Measurements from ENCODE around the gene GATD1. TPM values are rescaled to one million over a fixed set of nuclear protein-coding genes. Genes with fewer than 3 reads are reported as not detected.

GATD1 gene
- total RNA-seq, 2 experiments from 2014 or later: 109 to 117 TPM

DNA sequence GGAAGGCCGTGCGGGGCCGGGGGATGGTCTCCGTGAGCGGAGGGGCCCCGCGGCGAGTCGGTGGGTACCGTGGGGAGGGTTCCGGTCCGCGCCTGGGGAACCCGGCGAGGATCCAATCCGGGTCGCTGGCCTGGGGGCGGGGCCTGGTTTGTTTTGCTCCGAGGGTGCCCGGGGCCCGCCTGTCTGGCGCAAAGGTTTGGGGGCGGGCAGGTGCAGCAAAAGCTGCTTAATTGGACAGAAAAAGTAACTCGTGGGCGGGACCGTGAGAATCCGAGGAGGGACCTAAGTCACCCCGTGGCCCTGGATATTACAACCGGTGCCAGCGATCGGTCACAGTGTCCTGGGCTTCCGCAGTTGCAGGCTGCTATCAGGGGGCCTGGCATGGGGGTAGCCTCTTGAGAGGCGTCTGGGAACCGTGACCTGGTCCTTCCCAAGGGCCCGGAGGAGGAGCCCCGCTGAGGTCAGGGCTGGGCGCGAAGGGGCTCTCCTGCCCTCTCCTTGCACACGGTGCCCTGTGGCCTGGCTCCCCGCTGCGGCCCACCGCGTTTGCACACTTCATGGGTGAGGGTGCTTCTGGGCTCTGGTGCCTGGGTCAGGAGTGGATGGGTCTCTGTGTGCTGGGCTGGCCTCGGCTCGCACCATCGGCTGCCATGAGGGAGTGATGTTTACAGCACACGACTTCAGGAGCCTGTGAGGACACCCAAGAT, 42.8 kb upstream of the GATD1 start:
- Histone ChIP-seq H3K36me3 (ENCODE audit: insufficient read depth, low read length) (peaks cover 14% of the 10 kb centered on the region; the same call in 1 of the 2 replicates), H3K9me3 (ENCODE audit: low read length) (no peaks in the 10 kb centered on the region), H3K4me2 (ENCODE audit: low read length) (peak overlapping the region; percentile 97), H3K79me2 (ENCODE audit: insufficient read depth, low read depth, low read length) (no peaks in the 10 kb centered on the region), H3K4me3 (ENCODE audit: low read depth, low read length, poor library complexity, severe bottlenecking) (peak overlapping the region; percentile 76), H3K9me2 (ENCODE audit: insufficient read depth, low read length) (no peaks in the 10 kb centered on the region), H3K4me1 (ENCODE audit: insufficient read depth, low read length, poor library complexity, severe bottlenecking) (peaks cover 17% of the 10 kb centered on the region), H2AFZ (ENCODE audit: low read length) (0 out of 2 replicates have a peak overlapping the region, but pooled peaks have one; percentile 14), H3K27ac (ENCODE audit: low read depth, low read length, poor library complexity, severe bottlenecking) (peak overlapping the region; percentile 34), H4K20me1 (ENCODE audit: insufficient read depth, low read length) (no peaks in the 10 kb centered on the region)
- TF ChIP-seq, protein P1, sequence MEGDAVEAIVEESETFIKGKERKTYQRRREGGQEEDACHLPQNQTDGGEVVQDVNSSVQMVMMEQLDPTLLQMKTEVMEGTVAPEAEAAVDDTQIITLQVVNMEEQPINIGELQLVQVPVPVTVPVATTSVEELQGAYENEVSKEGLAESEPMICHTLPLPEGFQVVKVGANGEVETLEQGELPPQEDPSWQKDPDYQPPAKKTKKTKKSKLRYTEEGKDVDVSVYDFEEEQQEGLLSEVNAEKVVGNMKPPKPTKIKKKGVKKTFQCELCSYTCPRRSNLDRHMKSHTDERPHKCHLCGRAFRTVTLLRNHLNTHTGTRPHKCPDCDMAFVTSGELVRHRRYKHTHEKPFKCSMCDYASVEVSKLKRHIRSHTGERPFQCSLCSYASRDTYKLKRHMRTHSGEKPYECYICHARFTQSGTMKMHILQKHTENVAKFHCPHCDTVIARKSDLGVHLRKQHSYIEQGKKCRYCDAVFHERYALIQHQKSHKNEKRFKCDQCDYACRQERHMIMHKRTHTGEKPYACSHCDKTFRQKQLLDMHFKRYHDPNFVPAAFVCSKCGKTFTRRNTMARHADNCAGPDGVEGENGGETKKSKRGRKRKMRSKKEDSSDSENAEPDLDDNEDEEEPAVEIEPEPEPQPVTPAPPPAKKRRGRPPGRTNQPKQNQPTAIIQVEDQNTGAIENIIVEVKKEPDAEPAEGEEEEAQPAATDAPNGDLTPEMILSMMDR (conservative IDR thresholded peaks at IDR 0.05; ENCODE audit: low read length): no peak
- no peak for TF ChIP-seq EZH2phosphoT487 (IDR thresholded peaks at IDR 0.05; ENCODE audit: borderline replicate concordance, low read depth, low read length)
- CTCF ChIA-PET (ENCODE audit: unreplicated experiment): interaction anchor here (0.6 kb wide), 1 partner anchor 96 kb away, joined by 3 read pairs; no protein-coding TSS in a partner anchor
- BruUV-seq (replicated peaks): no TSS peak
- POLR2A ChIA-PET: interaction anchor here (1.1 to 1.8 kb wide), 4 partner anchors 8 to 11 kb away, joined by 3 to 11 read pairs (median 4); partner anchors contain the start of genes CRACR2B and RPLP2
- intact Hi-C loops (cut with micrococcal nuclease; ENCODE audit: unreplicated experiment): no loop called here
- peak; percentile 92 for DNase-seq (ENCODE audit: low spot score)

DNA sequence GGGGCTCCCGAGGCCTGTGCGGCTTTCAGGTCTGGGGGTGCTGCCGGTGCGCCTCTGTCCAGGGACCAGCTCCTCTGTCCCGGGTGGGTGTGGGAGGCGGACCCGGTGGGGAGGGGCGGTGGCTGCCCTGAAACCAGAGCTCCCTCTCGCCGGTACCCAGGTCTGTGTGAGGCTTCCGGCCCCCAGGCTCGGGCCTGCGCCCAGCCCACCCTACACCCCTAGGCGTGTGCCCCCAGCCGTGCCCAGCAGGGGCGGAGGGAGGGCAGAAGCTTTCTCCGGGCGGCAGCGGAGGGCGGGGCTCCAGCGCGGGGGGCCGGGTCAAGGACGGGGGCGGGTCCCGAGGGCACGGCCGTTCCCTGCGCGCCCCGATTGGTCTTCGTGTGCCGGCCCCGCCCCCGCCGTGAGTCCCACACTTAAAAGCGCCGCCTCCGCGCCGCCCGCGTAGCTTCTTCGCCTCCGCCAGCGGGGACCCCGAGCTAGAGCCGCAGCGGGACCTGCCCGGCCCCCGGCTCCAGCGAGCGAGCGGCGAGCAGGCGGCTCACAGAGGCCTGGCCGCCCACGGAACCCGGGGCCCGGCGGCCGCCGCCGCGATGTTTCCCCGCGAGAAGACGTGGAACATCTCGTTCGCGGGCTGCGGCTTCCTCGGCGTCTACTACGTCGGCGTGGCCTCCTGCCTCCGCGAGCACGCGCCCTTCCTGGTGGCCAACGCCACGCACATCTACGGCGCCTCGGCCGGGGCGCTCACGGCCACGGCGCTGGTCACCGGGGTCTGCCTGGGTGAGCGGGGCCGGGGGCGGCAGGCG, 42.0 kb upstream of the GATD1 start:
- Histone ChIP-seq H3K4me3 (ENCODE audit: low read depth, low read length, poor library complexity, severe bottlenecking) (peak overlapping the region; percentile 76), H4K20me1 (ENCODE audit: insufficient read depth, low read length) (no peaks in the 10 kb centered on the region), H3K4me1 (ENCODE audit: insufficient read depth, low read length, poor library complexity, severe bottlenecking) (peaks cover 17% of the 10 kb centered on the region), H3K79me2 (ENCODE audit: insufficient read depth, low read depth, low read length) (no peaks in the 10 kb centered on the region), H3K9me2 (ENCODE audit: insufficient read depth, low read length) (no peaks in the 10 kb centered on the region), H3K27ac (ENCODE audit: low read depth, low read length, poor library complexity, severe bottlenecking) (peak overlapping the region; percentile 34), H3K36me3 (ENCODE audit: insufficient read depth, low read length) (peaks cover 20% of the 10 kb centered on the region; the same call in 1 of the 2 replicates), H3K9me3 (ENCODE audit: low read length) (no peaks in the 10 kb centered on the region), H2AFZ (ENCODE audit: low read length) (0 out of 2 replicates have a peak overlapping the region, but pooled peaks have one; percentile 14), H3K4me2 (ENCODE audit: low read length) (peak overlapping the region; percentile 97)
- POLR2A ChIA-PET: interaction anchor here (1.1 to 1.8 kb wide), 5 partner anchors 8 to 24 kb away, joined by 3 to 11 read pairs (median 4); partner anchors contain the start of genes CRACR2B, RPLP2 and TSPAN4
- intact Hi-C loops (cut with micrococcal nuclease; ENCODE audit: unreplicated experiment): no loop called here
- DNase-seq (ENCODE audit: low spot score): peak; percentile 95
- BruUV-seq (replicated peaks): no TSS peak
- CTCF ChIA-PET (ENCODE audit: unreplicated experiment): interaction anchor here (0.6 kb wide), 2 partner anchors 27 to 96 kb away, joined by 3 read pairs; no protein-coding TSS in a partner anchor
- TF ChIP-seq EZH2phosphoT487 (IDR thresholded peaks at IDR 0.05; ENCODE audit: borderline replicate concordance, low read depth, low read length): no peak
